H1 (cell line): ENCODE data around the gene IGF2R. TPM values are rescaled to one million over a fixed set of nuclear protein-coding genes. Genes with fewer than 3 reads are reported as not detected.

ENCODE experiments used
- ATF3 ChIP-seq: IDR thresholded peaks from 2 replicates; pipeline ENCODE4 v1.6.1; 2011; ENCODE audit warnings: low read depth, mild to moderate bottlenecking, low read length; ENCODE audit not compliant: insufficient read depth
- HDAC6 ChIP-seq: IDR thresholded peaks from one replicate; pipeline ENCODE4 v1.7.1; 2012; ENCODE audit warnings: low read depth, mild to moderate bottlenecking, inconsistent platforms, low read length, moderate library complexity
- KDM5A ChIP-seq: fragments of 200-600 bp; IDR thresholded peaks from 2 replicates; pipeline ENCODE4 v1.7.1; 2012; ENCODE audit warnings: mild to moderate bottlenecking, low read length, inconsistent platforms, mixed read lengths
- SIN3A ChIP-seq, 2 experiments: IDR thresholded peaks in 1 of 2; conservative IDR thresholded peaks in 1 of 2; 2 replicates each; pipeline ENCODE4 v1.6.1; 2011 to 2012; ENCODE audit warnings: low read length in 2 of 2, improper control_type of control experiment in 1 of 2, low read depth in 1 of 2, mild to moderate bottlenecking in 1 of 2
- polyA plus RNA-seq, 7 experiments: library from polyadenylated mRNA; depleted of rRNA in 3 of 7; stranded (reverse) in 5 of 7; unstranded in 2 of 7; fragments of >200 nt in 5 of 7; fragments of 200-250 nt in 2 of 7; gene quantifications; 1 replicate in 5 of 7; 2 replicates in 1 of 7; 4 replicates in 1 of 7; pipeline versions ENCODE4 v1.2.1 to v1.2.3, GENCODE V29; 2011 to 2013; ENCODE audit warnings: missing spikeins in 2 of 7, mixed read lengths in 2 of 7
- total RNA-seq: library from RNA; stranded (reverse); fragmentation: NEBNext Ultra II Directional; extraction: Animal tissue kit (Norgen Biotek cat#: 25700); gene quantifications from 2 replicates; pipeline ENCODE4 v1.2.1, GENCODE V29; 2021

The IGF2R gene
- total and polyA plus RNA-seq, 2 of the 8 experiments (the other 6 are each of a cell fraction or from before 2014, with no cell fraction given) = 20.6 to 74.1 TPM

GRCh38 chr6:160042014-160042773 lies 73.3 kb downstream of the IGF2R start (continued):
- TF ChIP-seq HDAC6 = no peak
- no peak for TF ChIP-seq SIN3A (conservative IDR thresholded peaks at IDR 0.05 in 1 of 2, IDR thresholded peaks at IDR 0.05 in 1 of 2; ENCODE audit: low read depth in 1 of 2, low read length in 2 of 2)
- no peak for TF ChIP-seq KDM5A
- TF ChIP-seq ATF3 = no peak
